GM21381 (cell line): Measurements from ENCODE around the gene TNFSF10.
A peak's percentile ranks its signal among the peaks of the same experiment; 100 is the strongest.
"Not testable (repeated sequence)": the region's sequence is repeated elsewhere in the genome, so short reads cannot be mapped to it uniquely, and the experiment has no call there.

Source experiments
- ATAC-seq: cut with Tn5 transposase; IDR thresholded peaks from one replicate; pipeline ENCODE4 v1.9.1; 2021; ENCODE audit warnings: mild to moderate bottlenecking, moderate library complexity; ENCODE audit not compliant: unreplicated experiment

The TNFSF10 gene

GRCh38 chr3:172544404-172544803 is 21.2 kb upstream of the TNFSF10 start:
- ATAC-seq: no peak

- ATAC-seq: no peak
These were observed 20.7 kb upstream of the TNFSF10 start for GRCh38 chr3:172543884-172544283.

- ATAC-seq: no peak
These were observed 20.2 kb upstream of the TNFSF10 start for GRCh38 chr3:172543419-172543818.

DNA sequence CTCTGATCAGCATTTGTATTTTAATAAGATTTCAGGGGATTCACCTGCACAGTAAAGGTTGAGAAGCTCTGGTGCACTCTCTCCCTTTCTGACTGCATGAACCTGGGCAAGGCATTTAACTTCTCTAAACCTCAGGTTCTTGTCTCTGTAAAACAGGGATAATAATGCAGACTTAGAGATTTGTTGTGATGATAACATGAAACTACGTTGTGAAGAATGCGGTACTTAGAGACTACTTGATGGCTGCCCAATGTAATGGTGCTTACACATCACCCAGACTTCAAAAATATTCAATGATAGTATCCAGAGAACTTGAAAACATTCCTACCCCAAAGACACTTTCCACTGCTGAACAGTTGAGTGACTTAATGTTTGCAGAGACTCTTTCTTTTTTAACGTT is 19.8 kb upstream of the TNFSF10 start:
- no peak for ATAC-seq

DNA sequence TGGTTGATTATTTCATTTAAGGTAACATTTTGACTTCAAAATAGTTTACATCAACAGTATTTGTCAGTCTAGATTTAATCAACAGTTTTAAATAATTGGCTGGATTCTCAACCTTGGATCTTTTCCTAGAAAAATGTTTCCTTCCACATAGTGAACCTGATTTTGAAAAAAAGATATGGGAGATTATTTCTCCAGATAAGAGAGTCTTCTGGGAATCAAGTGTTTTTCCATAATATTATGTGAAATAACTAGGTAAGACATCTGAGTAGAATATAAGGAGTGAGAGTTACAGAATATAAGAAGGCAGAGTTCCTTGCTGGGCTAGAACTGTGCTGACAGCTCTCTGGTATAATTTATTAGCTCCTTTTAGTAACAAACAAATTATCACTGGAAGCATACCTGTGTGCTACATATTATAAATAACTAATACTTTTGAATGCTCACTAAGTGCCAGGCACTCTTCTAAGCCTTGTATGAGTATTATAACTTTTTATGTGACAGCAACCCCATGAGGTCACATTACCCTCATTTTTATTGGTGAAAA is 18.8 kb upstream of the TNFSF10 start:
- ATAC-seq: no peak

DNA sequence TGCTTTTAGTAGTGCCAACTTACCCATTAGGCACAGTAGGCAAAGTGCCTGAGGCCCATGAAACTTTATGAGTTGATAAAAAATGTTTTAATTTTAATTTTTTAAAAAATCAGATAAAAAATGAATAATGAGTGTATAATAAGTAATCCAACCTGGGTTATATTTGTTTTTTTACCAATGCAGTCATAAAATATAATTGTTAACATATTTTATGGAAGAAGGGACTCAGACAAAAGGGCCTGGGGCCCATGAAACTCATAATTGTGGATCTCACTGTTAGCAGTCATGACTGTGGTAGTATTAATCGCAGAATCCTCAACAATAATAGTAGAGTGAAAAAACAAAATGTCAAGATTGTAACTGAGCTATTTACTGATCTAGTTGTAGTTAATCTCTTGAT is 16.8 kb upstream of the TNFSF10 start:
- ATAC-seq: no peak

- no peak for ATAC-seq
These were observed 16.0 kb upstream of the TNFSF10 start for GRCh38 chr3:172539273-172539672.

GRCh38 chr3:172538368-172539151 is 15.3 kb upstream of the TNFSF10 start:
- ATAC-seq: no peak

GRCh38 chr3:172537507-172538158 is 14.4 kb upstream of the TNFSF10 start:
- ATAC-seq: no peak

DNA sequence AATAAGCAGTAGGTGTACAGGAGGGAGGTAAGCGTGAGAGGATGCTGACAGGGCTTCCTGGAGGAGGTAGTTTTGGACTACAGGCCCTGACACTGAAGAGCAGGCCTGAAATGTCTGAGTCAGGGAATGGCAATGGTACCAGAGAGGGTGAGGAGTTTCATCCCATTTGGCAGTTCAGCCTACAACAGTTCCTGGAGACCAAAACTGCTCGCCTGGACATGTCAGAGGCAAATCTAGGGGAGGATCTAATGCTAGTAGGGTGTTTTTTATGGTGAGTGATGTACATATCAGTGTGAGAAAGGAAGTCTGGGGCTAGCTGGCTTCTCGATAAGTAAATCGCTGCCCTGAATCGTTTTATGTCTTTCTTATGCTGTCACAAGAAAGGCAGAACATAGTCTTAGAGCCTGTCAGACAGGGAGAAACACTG is 13.8 kb upstream of the TNFSF10 start:
- no peak for ATAC-seq

- no peak for ATAC-seq
These were observed 13.3 kb upstream of the TNFSF10 start for GRCh38 chr3:172536505-172536904.

- ATAC-seq: no peak
These were observed 7.3 kb upstream of the TNFSF10 start for GRCh38 chr3:172530566-172530965.

GRCh38 chr3:172530101-172530561 is 6.9 kb upstream of the TNFSF10 start:
- no peak for ATAC-seq

DNA sequence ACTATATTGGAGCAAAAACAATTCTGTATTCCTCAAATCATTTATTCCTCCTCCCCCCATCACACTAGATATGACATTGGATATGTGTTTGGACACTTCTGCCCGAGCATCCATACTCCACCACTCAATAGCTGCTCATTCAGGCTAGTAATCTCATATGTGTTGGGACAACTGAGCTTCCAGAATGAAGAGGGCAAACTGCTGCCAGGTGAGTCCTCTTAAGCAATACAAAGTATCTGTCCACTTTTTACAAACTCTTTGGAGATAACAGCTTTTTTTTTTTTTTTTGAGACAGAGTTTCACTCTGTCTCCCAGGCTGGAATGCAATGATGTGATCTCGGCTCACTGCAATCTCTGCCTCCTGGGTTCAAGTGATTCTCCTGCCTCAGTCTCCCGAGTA is 5.4 kb upstream of the TNFSF10 start:
- ATAC-seq: no peak

DNA sequence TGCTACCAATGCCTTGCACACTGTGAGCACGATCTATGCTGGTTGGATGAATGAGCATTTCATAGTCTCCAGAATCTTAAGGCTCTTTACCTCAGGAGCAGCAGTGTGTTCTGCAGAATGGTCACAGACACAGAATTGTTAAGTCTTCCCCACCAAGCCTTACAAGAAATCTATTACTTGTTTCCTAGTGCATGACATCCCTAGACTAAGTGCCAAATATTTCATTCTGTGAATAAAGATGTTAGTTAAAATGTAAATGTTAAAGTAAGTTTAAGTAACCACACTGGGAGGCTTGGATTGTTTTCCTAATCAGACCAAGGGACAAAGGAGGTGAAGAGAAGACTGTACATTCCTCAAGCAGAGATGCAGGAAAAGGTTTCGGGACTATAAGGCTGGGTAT is 4.1 kb upstream of the TNFSF10 start:
- no peak for ATAC-seq

DNA sequence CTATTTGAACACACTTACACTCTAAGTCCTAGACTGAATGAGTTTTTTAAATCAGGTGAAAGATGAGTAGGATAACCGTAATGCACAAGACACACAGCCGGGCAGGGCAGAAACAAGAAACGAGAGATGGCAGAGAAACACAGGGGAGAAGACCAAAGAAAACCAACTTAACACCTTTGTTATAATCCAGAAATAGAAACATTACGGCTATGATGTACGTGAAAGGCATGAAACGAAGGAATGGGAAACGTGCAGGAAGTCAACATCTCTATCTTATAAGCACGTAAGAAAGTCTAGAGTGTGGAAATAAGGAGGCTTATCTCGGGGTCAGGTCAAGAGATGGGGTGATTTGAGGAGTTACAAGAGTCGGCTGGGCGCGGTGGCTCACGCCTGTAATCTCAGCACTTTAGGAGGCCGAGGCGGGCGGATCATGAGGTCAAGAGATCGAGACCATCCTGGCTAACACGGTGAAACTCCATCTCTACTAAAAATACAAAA is 1.9 kb upstream of the TNFSF10 start:
- no peak for ATAC-seq

GRCh38 chr3:172524611-172525010 is 1.4 kb upstream of the TNFSF10 start:
- no peak for ATAC-seq

DNA sequence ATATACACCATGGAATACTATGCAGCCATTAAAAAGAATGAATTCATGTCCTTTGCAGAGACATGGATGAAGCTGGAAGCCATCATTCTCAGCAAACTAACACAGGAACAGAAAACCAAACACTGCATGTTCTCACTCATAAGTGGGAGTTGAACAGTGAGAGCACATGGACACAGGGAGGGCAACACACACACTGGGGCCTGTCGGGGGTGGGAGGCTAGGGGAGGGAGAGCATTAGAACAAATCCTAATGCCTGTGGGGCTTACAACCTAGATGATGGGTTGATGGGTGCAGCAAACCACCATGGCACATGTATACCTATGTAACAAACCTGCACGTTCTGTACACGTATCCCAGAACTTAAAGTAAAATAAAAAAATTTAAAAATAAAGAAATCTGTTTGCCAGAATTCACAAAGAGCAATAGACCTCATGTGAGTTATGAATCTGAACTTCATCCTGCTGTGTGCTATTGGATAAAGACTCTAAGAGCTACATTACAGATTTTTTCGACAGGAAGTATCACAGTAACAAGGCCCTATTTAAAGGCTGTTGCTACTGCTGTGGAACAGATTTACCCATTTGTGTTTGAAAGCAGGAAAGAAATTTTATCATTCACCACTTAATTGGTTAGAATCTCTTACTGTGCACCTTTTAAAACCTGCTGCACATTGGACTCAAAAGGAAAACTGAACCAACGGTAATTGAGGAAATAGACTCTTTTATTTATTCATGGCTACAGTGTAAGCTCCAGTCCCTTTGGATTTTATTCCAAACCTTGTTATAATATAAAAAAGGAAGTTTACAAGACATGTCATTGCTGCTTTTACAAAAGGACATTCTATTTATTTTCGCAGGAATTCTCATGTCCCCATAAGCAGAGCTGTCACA is 1.1 kb downstream of the TNFSF10 start:
- not testable (repeated sequence) for ATAC-seq

DNA sequence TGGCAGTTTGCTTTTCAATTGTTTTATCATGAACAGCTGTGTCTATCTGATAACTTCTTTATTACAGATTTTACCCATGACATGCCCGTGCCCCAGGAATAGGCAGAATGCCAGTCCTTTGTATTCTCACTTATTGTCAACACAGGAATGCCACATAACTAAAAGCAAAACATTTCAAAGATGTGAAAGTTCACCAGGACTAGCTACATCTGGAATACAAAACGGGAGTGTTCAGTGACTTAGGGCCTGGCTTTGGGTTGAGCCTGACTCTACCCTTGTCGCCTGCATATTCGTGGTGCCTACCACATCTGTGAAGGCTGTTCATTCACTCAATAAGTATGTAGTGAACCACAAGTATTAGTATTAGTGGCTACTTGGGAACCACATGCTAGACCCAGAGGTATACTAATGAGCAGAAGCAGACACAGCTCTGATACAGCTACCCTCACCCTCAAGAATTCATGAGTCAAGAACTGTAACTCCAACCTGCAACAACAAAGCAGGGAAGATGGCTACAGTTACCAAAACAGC is 2.9 kb downstream of the TNFSF10 start:
- ATAC-seq: peak; percentile 47

- no peak for ATAC-seq
These were observed 3.5 kb downstream of the TNFSF10 start for GRCh38 chr3:172519740-172520139.
